ENCODE data around the gene ARGLU1.

DNA sequence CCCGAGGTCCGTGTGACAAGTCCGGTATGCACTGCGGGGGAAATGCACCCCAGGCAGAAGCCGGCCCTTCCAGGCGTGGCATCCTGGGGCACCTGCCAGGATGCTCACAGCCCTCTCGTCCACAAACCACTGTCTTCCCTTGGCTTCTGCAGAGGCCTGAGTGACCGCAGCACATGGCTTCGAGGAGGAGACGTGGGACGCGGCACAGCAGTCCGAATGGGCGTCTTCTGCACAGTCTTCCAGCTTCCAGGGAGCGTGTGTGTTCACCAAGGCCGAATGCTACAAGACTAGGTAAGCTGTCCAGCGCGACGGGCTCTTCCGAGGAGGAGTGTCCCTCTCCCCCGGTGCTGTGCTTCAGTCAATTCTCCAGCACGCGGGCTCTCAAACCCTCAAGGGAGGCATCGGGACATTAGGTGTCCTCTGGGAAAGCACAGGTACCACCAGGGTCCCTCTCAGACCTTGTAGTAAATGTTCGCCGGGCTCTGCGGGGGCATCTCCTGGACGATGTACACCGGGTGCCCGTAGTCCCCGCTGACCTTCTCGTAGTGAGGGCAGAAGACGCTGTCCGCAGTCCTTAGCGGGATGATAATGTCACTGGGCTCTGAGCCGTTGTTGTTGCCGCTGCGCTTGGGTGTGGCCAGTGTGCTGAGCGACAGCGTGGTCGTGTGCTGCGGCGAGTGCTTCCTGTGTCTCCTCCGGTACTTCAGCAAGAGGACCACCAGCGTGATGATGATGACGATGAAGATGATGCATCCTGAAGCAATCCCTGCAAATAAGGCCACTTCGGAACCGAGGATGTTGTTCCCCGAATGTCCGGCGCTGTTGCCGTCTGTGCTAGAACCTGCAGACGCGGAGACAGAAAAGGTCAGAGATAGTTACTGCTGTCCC is 75.1 kb downstream of the ARGLU1 start:
- TF ChIP-seq, protein P1, sequence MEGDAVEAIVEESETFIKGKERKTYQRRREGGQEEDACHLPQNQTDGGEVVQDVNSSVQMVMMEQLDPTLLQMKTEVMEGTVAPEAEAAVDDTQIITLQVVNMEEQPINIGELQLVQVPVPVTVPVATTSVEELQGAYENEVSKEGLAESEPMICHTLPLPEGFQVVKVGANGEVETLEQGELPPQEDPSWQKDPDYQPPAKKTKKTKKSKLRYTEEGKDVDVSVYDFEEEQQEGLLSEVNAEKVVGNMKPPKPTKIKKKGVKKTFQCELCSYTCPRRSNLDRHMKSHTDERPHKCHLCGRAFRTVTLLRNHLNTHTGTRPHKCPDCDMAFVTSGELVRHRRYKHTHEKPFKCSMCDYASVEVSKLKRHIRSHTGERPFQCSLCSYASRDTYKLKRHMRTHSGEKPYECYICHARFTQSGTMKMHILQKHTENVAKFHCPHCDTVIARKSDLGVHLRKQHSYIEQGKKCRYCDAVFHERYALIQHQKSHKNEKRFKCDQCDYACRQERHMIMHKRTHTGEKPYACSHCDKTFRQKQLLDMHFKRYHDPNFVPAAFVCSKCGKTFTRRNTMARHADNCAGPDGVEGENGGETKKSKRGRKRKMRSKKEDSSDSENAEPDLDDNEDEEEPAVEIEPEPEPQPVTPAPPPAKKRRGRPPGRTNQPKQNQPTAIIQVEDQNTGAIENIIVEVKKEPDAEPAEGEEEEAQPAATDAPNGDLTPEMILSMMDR (IDR thresholded peaks at IDR 0.05 in 8 of 11, conservative IDR thresholded peaks at IDR 0.05 in 3 of 11) = no peak
- TF ChIP-seq POLR2AphosphoS5 (IDR thresholded peaks at IDR 0.05) = peak in 1 of 3 donors; percentile 12
